HepG2 (cell line): ENCODE results near the gene TXNL4B. TPM values are rescaled to one million over a fixed set of nuclear protein-coding genes. Genes with fewer than 3 reads are reported as not detected.

ENCODE experiments used
- KDM6A ChIP-seq: IDR thresholded peaks from 2 replicates; pipeline ENCODE4 v1.6.1; 2016; ENCODE audit warnings: low read depth
- MXD1 ChIP-seq: sonication (generic); formaldehyde crosslinking; IDR thresholded peaks from 2 replicates; pipeline ENCODE4 v1.4.0; 2020; ENCODE audit warnings: mild to moderate bottlenecking, missing genetic modification reagents
- MYPOP ChIP-seq: sonication (generic); formaldehyde crosslinking; IDR thresholded peaks from 2 replicates; pipeline ENCODE4 v1.8.1; 2023; ENCODE audit warnings: mild to moderate bottlenecking, moderate library complexity, missing genetic modification reagents
- NBN ChIP-seq: fragments of 450-650 bp; conservative IDR thresholded peaks from 2 replicates; pipeline ENCODE4 v1.6.1; 2017
- NCOR1 ChIP-seq: fragments of 200-600 bp; sonication (generic); IDR thresholded peaks from 2 replicates; pipeline ENCODE4 v1.7.0; 2017; ENCODE audit warnings: antibody characterized with exemption, low read length, borderline replicate concordance
- PRMT3 ChIP-seq: sonication (generic); formaldehyde crosslinking; IDR thresholded peaks from 2 replicates; pipeline ENCODE4 v1.8.1; 2022; ENCODE audit warnings: low read depth, mild to moderate bottlenecking, moderate library complexity, missing genetic modification reagents, borderline replicate concordance
- RAD51 ChIP-seq: fragments of 450-650 bp; IDR thresholded peaks from 2 replicates; pipeline ENCODE4 v1.6.1; 2016; ENCODE audit warnings: borderline replicate concordance
- RNF2 ChIP-seq: fragments of 450-650 bp; conservative IDR thresholded peaks from 2 replicates; pipeline ENCODE4 v1.6.1; 2016; ENCODE audit warnings: low read depth
- TIGD3 ChIP-seq: sonication (generic); formaldehyde crosslinking; IDR thresholded peaks from 2 replicates; pipeline ENCODE4 v1.5.1; 2020; ENCODE audit warnings: mild to moderate bottlenecking, missing genetic modification reagents, borderline replicate concordance
- U2AF2 ChIP-seq: fragments of 200-400 bp; formaldehyde crosslinking; IDR thresholded peaks from 2 replicates; pipeline ENCODE4 v1.6.1; 2017; ENCODE audit warnings: low read depth, mild to moderate bottlenecking, low read length
- ZBTB40 ChIP-seq, 2 experiments: fragments of 450-650 bp in 1 of 2; sonication (generic) in 1 of 2; formaldehyde crosslinking in 1 of 2; IDR thresholded peaks; 2 replicates each; pipeline versions ENCODE4 v1.6.1 to v1.8.0; 2016 to 2022; ENCODE audit warnings: antibody characterized with exemption in 1 of 2, mild to moderate bottlenecking in 1 of 2, missing genetic modification reagents in 1 of 2
- ZNF12 ChIP-seq: sonication (generic); formaldehyde crosslinking; IDR thresholded peaks from 2 replicates; pipeline ENCODE4 v1.5.0; 2020; ENCODE audit warnings: missing genetic modification reagents
- ZNF879 ChIP-seq: sonication (generic); formaldehyde crosslinking; IDR thresholded peaks from 2 replicates; pipeline ENCODE4 v1.8.1; 2023; ENCODE audit warnings: missing genetic modification reagents
- polyA plus RNA-seq, 8 experiments: library from polyadenylated mRNA; depleted of rRNA in 3 of 8; stranded (reverse) in 7 of 8; unstranded in 1 of 8; fragments of >200 nt; fragmentation: Illumina TruSeq in 4 of 8; extraction: Trizol in 4 of 8; gene quantifications; 2 replicates each; pipeline versions ENCODE4 v1.2.1 to v1.2.3, GENCODE V29; 2011 to 2016; ENCODE audit warnings: low read depth in 4 of 8, missing spikeins in 1 of 8, mixed read lengths in 1 of 8; ENCODE audit not compliant: insufficient read depth in 1 of 8
- total RNA-seq, 5 experiments: library from RNA; depleted of rRNA; stranded (reverse); fragments of >200 nt; fragmentation: Illumina TruSeq; extraction: Trizol; gene quantifications; 2 replicates each; pipeline ENCODE4 v1.2.3, GENCODE V29; 2016; ENCODE audit warnings: low read depth in 1 of 5

The TXNL4B gene
- total and polyA plus RNA-seq, 2 of the 13 experiments (the other 11 are each of a cell fraction or from before 2014, with no cell fraction given) = 17.4 to 18.3 TPM

- no peak for TF ChIP-seq ZBTB40 (IDR thresholded peaks at IDR 0.05)
- TF ChIP-seq ZBTB40 (CRISPR knock-in tag; IDR thresholded peaks at IDR 0.05) = no peak
- TF ChIP-seq MXD1 (CRISPR knock-in tag) = no peak
- no peak for TF ChIP-seq ZNF12 (CRISPR knock-in tag)
- no peak for TF ChIP-seq RNF2
- TF ChIP-seq KDM6A = no peak
- no peak for TF ChIP-seq ZNF879 (CRISPR knock-in tag)
- no peak for TF ChIP-seq U2AF2
- TF ChIP-seq NBN = no peak
- no peak for TF ChIP-seq NCOR1
- TF ChIP-seq RAD51 = no peak
- no peak for TF ChIP-seq TIGD3 (CRISPR knock-in tag)
- TF ChIP-seq MYPOP = peak; percentile 94; the same call in 1 of the 2 replicates
- no peak for TF ChIP-seq PRMT3 (CRISPR knock-in tag)
Measured at GRCh38 chr16:72092832-72093447, 480 bp downstream of the TXNL4B start (continued).
